RWPE2 (cell line): Measurements from ENCODE around the gene HDAC9.

Source experiments
- ATAC-seq: fragments of 200-7000 bp; cut with Tn5 transposase; 3 replicates; pipeline ENCODE4 v1.9.1; 2021; ENCODE audit warnings: low read depth
- DNase-seq: peaks from one replicate; pipeline ENCODE4 v3.0.0-alpha.2; 2020; ENCODE audit warnings: low spot score
- H3K27ac ChIP-seq: fragments of 450-650 bp; 2 replicates; pipeline ENCODE4 v1.5.1; 2017; ENCODE audit warnings: mild to moderate bottlenecking; ENCODE audit not compliant: poor library complexity, severe bottlenecking
- H3K27me3 ChIP-seq: fragments of 250-450 bp; sonication (Bioruptor Pico); 2 replicates; pipeline ENCODE4 v1.5.1; 2021; ENCODE audit warnings: mild to moderate bottlenecking, moderate library complexity; ENCODE audit not compliant: insufficient read depth, poor library complexity, severe bottlenecking
- H3K36me3 ChIP-seq: fragments of 250-450 bp; sonication (Bioruptor Pico); 2 replicates; pipeline ENCODE4 v1.5.1; 2020; ENCODE audit warnings: low read depth, mild to moderate bottlenecking, moderate library complexity
- H3K4me1 ChIP-seq: fragments of 250-450 bp; sonication (Bioruptor Pico); 2 replicates; pipeline ENCODE4 v1.5.1; 2021; ENCODE audit warnings: mild to moderate bottlenecking, moderate library complexity; ENCODE audit not compliant: insufficient read depth, poor library complexity, severe bottlenecking
- H3K4me3 ChIP-seq: fragments of 250-450 bp; sonication (Bioruptor Pico); 2 replicates; pipeline ENCODE4 v1.5.1; 2021; ENCODE audit warnings: mild to moderate bottlenecking, moderate library complexity; ENCODE audit not compliant: severe bottlenecking
- H3K9me3 ChIP-seq: fragments of 250-450 bp; sonication (Bioruptor Pico); 2 replicates; pipeline ENCODE4 v1.5.1; 2021; ENCODE audit warnings: mild to moderate bottlenecking, moderate library complexity; ENCODE audit not compliant: severe bottlenecking
- CTCF ChIP-seq: fragments of 450-650 bp; IDR thresholded peaks from one replicate; pipeline ENCODE4 v1.5.1; 2017; ENCODE audit warnings: mild to moderate bottlenecking, moderate library complexity; ENCODE audit not compliant: poor library complexity, severe bottlenecking

HDAC9 gene

GRCh38 chr7:18906901-18907300 lies 411.4 kb downstream of the HDAC9 start:
- H3K4me1 ChIP-seq: peaks cover 9% of the 10 kb centered on the region
- H3K4me3 ChIP-seq: no peak overlapping the region
- H3K27ac ChIP-seq: no peak overlapping the region
- H3K27me3 ChIP-seq: no peaks in the 10 kb centered on the region
- no peak for TF ChIP-seq CTCF
- ATAC-seq: no peak
- H3K9me3 ChIP-seq: no peaks in the 10 kb centered on the region
- no peaks in the 10 kb centered on the region for H3K36me3 ChIP-seq
- DNase-seq: no peak

GRCh38 chr7:18913106-18913505 lies 417.6 kb downstream of the HDAC9 start:
- no peaks in the 10 kb centered on the region for H3K9me3 ChIP-seq
- H3K4me1 ChIP-seq: no peaks in the 10 kb centered on the region
- TF ChIP-seq CTCF: no peak
- H3K27ac ChIP-seq: no peak overlapping the region
- no peak for DNase-seq
- ATAC-seq: no peak
- H3K36me3 ChIP-seq: no peaks in the 10 kb centered on the region
- H3K27me3 ChIP-seq: no peaks in the 10 kb centered on the region
- no peak overlapping the region for H3K4me3 ChIP-seq

GRCh38 chr7:18916826-18917225 lies 421.3 kb downstream of the HDAC9 start:
- H3K9me3 ChIP-seq: no peaks in the 10 kb centered on the region
- TF ChIP-seq CTCF: no peak
- no peaks in the 10 kb centered on the region for H3K4me1 ChIP-seq
- H3K4me3 ChIP-seq: no peak overlapping the region
- H3K27ac ChIP-seq: no peak overlapping the region
- H3K36me3 ChIP-seq: no peaks in the 10 kb centered on the region
- H3K27me3 ChIP-seq: no peaks in the 10 kb centered on the region
- no peak for ATAC-seq
- no peak for DNase-seq

- Histone ChIP-seq H3K36me3 (no peaks in the 10 kb centered on the region), H3K27ac (no peak overlapping the region), H3K4me1 (no peaks in the 10 kb centered on the region), H3K9me3 (no peaks in the 10 kb centered on the region), H3K27me3 (no peaks in the 10 kb centered on the region), H3K4me3 (no peak overlapping the region)
- TF ChIP-seq CTCF: no peak
- DNase-seq: no peak
- ATAC-seq: no peak
Observed at GRCh38 chr7:18927134-18927533, 431.6 kb downstream of the HDAC9 start.

GRCh38 chr7:18936265-18936664 lies 440.7 kb downstream of the HDAC9 start:
- H3K4me3 ChIP-seq: no peak overlapping the region
- H3K27ac ChIP-seq: no peak overlapping the region
- no peaks in the 10 kb centered on the region for H3K4me1 ChIP-seq
- no peak for TF ChIP-seq CTCF
- H3K36me3 ChIP-seq: no peaks in the 10 kb centered on the region
- no peaks in the 10 kb centered on the region for H3K9me3 ChIP-seq
- H3K27me3 ChIP-seq: no peaks in the 10 kb centered on the region
- ATAC-seq (no peak), DNase-seq (no peak)
